GM19468 (cell line): ENCODE measurements around the gene NKAPL.

ENCODE experiments used
- ATAC-seq: cut with Tn5 transposase; IDR thresholded peaks from one replicate; pipeline ENCODE4 v1.9.1; 2021; ENCODE audit warnings: mild to moderate bottlenecking, moderate library complexity, moderate number of reproducible peaks; ENCODE audit not compliant: unreplicated experiment; ENCODE audit errors: extremely low read depth

Gene NKAPL

GRCh38 chr6:28258877-28259777, at the start of gene NKAPL:
NKAPL (plus strand) TSS chr6:28259297; CDS start chr6:28259372, 75 bp downstream.
- ATAC-seq: no peak

GRCh38 chr6:28209753-28210535, 49.2 kb upstream of the NKAPL start:
- no peak for ATAC-seq

- no peak for ATAC-seq
Observed at GRCh38 chr6:28211840-28212509, 47.1 kb upstream of the NKAPL start.

- ATAC-seq: no peak
Observed at GRCh38 chr6:28212510-28213212, 46.4 kb upstream of the NKAPL start.

GRCh38 chr6:28213213-28213523, 45.9 kb upstream of the NKAPL start:
- no peak for ATAC-seq

- ATAC-seq: no peak
Observed at GRCh38 chr6:28215425-28215824, 43.7 kb upstream of the NKAPL start.

GRCh38 chr6:28217890-28218289, 41.2 kb upstream of the NKAPL start:
- no peak for ATAC-seq

GRCh38 chr6:28218312-28219248, 40.5 kb upstream of the NKAPL start:
- no peak for ATAC-seq

GRCh38 chr6:28220257-28221133, 38.6 kb upstream of the NKAPL start:
- ATAC-seq: no peak

GRCh38 chr6:28224131-28225055, 34.7 kb upstream of the NKAPL start:
- ATAC-seq: no peak

- peak; percentile 72 for ATAC-seq
Observed at GRCh38 chr6:28225056-28225834, 33.9 kb upstream of the NKAPL start, which contains the start of gene ZSCAN9. ZSCAN9 (plus strand) TSS chr6:28225275; CDS start chr6:28227085, 1,810 bp downstream.

GRCh38 chr6:28226460-28226859, 32.6 kb upstream of the NKAPL start:
- no peak for ATAC-seq

GRCh38 chr6:28232785-28233184, 26.3 kb upstream of the NKAPL start:
- ATAC-seq: no peak

- ATAC-seq: no peak
Observed at GRCh38 chr6:28235912-28236452, 23.1 kb upstream of the NKAPL start.

- ATAC-seq: peak; percentile 39
Observed at GRCh38 chr6:28239636-28240035, 19.5 kb upstream of the NKAPL start.

GRCh38 chr6:28240471-28240870, 18.6 kb upstream of the NKAPL start:
- ATAC-seq: no peak
